ENCODE measurements around the gene ADAM10.

DNA sequence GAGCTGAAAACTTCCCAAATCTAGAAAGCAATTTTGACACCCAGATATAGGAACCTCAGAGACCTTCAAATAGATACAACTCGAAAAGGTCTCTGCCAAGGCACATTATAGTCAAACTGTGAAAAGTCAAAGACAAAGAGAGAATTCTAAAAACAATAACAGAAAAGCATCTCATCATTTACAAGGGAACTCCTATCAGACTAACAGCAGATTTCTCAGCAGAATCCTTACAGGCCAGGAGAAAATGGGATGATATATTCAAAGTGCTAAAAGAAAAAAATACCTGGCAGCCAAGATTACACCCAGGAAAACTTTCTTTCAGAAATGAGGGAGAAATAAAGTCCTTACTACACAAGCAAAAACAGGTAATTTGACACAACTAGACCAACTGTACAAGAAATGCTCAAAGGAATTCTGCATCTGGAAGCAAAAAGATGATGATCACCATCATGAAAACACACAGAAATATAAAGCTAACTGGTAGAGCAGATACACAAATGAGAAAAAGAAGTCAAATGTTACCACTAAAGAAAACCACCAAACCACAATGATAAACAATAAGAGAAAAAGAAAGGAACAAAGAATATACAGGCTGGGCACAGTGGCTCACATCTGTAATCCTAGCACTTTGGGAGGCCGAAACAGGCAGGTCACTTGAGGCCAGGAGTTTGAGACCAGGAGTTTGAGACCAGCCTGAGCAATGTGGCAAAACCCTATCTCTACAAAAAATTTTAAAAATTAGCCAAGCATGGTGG lies 50.4 kb downstream of the ADAM10 start:
- TF ChIP-seq, protein P1, sequence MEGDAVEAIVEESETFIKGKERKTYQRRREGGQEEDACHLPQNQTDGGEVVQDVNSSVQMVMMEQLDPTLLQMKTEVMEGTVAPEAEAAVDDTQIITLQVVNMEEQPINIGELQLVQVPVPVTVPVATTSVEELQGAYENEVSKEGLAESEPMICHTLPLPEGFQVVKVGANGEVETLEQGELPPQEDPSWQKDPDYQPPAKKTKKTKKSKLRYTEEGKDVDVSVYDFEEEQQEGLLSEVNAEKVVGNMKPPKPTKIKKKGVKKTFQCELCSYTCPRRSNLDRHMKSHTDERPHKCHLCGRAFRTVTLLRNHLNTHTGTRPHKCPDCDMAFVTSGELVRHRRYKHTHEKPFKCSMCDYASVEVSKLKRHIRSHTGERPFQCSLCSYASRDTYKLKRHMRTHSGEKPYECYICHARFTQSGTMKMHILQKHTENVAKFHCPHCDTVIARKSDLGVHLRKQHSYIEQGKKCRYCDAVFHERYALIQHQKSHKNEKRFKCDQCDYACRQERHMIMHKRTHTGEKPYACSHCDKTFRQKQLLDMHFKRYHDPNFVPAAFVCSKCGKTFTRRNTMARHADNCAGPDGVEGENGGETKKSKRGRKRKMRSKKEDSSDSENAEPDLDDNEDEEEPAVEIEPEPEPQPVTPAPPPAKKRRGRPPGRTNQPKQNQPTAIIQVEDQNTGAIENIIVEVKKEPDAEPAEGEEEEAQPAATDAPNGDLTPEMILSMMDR (IDR thresholded peaks at IDR 0.05) = no peak
- TF ChIP-seq POLR2A (IDR thresholded peaks at IDR 0.05) = no peak
- TF ChIP-seq POLR2AphosphoS5 (IDR thresholded peaks at IDR 0.05) = no peak

Measured in stomach (tissue), 4 donors.